Upper lobe of left lung (tissue), 6 donors: ENCODE results near the gene IFI27. TPM values are rescaled to one million over a fixed set of nuclear protein-coding genes. Genes with fewer than 3 reads are reported as not detected.
A peak's percentile ranks its signal among the peaks of the same experiment; 100 is the strongest.

ENCODE experiments used
- ATAC-seq, 2 donors: fragments of 200-7000 bp; cut with Tn5 transposase; one replicate each; pipeline ENCODE4 v1.9.1; 2022; ENCODE audit warnings: mild to moderate bottlenecking in 2 of 2, moderate library complexity in 2 of 2; ENCODE audit not compliant: low FRiP score in 2 of 2
- DNase-seq, 2 donors: peaks; one replicate each; pipeline ENCODE4 v3.0.0-alpha.2; 2019 to 2020
- H3K27ac ChIP-seq, 4 donors: fragments of 200-600 bp; sonication (generic); one replicate each; pipeline ENCODE4 v1.5.1; 2016 to 2019
- H3K27me3 ChIP-seq, 4 donors: fragments of 200-600 bp; sonication (generic); one replicate each; pipeline ENCODE4 v1.5.1; 2017 to 2019
- H3K36me3 ChIP-seq, 4 donors: fragments of 200-600 bp; sonication (generic); one replicate each; pipeline ENCODE4 v1.5.1; 2016 to 2019
- H3K4me1 ChIP-seq, 4 donors: fragments of 200-600 bp; sonication (generic); one replicate each; pipeline ENCODE4 v1.5.1; 2018 to 2019
- H3K4me3 ChIP-seq, 4 donors: fragments of 200-600 bp; sonication (generic); one replicate each; pipeline ENCODE4 v1.5.1; 2017 to 2019; ENCODE audit warnings: mild to moderate bottlenecking in 2 of 4, moderate library complexity in 1 of 4
- H3K9me3 ChIP-seq, 4 donors: fragments of 200-600 bp; sonication (generic); one replicate each; pipeline ENCODE4 v1.5.1; 2018 to 2019
- CTCF ChIP-seq, 6 experiments: fragments of 450-650 bp in 4 of 6; fragments of 200-600 bp in 2 of 6; sonication (generic) in 2 of 6; IDR thresholded peaks; one replicate each; pipeline ENCODE4 v1.5.1; 2016 to 2019; ENCODE audit warnings: antibody characterized with exemption in 6 of 6
- EP300 ChIP-seq, 4 donors: sonication (generic); formaldehyde crosslinking; IDR thresholded peaks; one replicate each; pipeline ENCODE4 v1.5.1; 2017; ENCODE audit warnings: antibody characterized with exemption in 4 of 4, control low read depth in 2 of 4
- POLR2A ChIP-seq, 4 donors: fragments of 450-650 bp; IDR thresholded peaks; one replicate each; pipeline ENCODE4 v1.5.1; 2016 to 2017; ENCODE audit warnings: antibody characterized with exemption in 4 of 4, mild to moderate bottlenecking in 2 of 4
- POLR2AphosphoS5 ChIP-seq, 2 donors: sonication (generic); formaldehyde crosslinking; IDR thresholded peaks; one replicate each; pipeline ENCODE4 v1.5.1; 2017; ENCODE audit warnings: antibody characterized with exemption in 2 of 2
- WGBS, 2 donors: methylation state at CpG; one replicate each; pipeline ENCODE4 v1.1.5; 2017 to 2018; 5-methylcytosine and 5-hydroxymethylcytosine counted together
- total RNA-seq, 6 donors: library from RNA; depleted of rRNA in 4 of 6; stranded (reverse); fragments of >200 nt in 4 of 6; gene quantifications; one replicate each; pipeline versions ENCODE4 v1.1.0 to v1.2.1, GENCODE V29; 2016 to 2021
- donor health status: DM: no; HTN: no; CAD: no; lungs with moderate emphysema.
- donor health status: DM: no; HTN: yes; CAD: no; lungs with severe emphysema.

Gene IFI27
- total RNA-seq, 6 donors from 2014 or later, result 210 to 729 (median 328) TPM

- Histone ChIP-seq H3K4me3 (no peak overlapping the region), H3K9me3 (no peaks in the 10 kb centered on the region), H3K27me3 (no peaks in the 10 kb centered on the region), H3K4me1 (peaks cover under 1 to 5% (median 3%) of the 10 kb centered on the region in 4 donors), H3K36me3 (no peaks in the 10 kb centered on the region), H3K27ac (no peak overlapping the region)
- DNase-seq (no peak), ATAC-seq (no peak)
- TF ChIP-seq POLR2AphosphoS5 (IDR thresholded peaks at IDR 0.05) (no peak), CTCF (IDR thresholded peaks at IDR 0.05) (no peak), EP300 (IDR thresholded peaks at IDR 0.05) (no peak), POLR2A (IDR thresholded peaks at IDR 0.05) (no peak)
- 66 to 80% methylated on average over 10 of the region's 10 CpGs for WGBS, 2 donors
Measured at GRCh38 chr14:94104731-94105130, 5.8 kb upstream of the IFI27 start.

GRCh38 chr14:94109915-94110250 is 653 bp upstream of the IFI27 start:
- no peak for TF ChIP-seq POLR2AphosphoS5 (IDR thresholded peaks at IDR 0.05)
- TF ChIP-seq POLR2A (IDR thresholded peaks at IDR 0.05), result no peak
- TF ChIP-seq EP300 (IDR thresholded peaks at IDR 0.05), result no peak
- no peak for TF ChIP-seq CTCF (IDR thresholded peaks at IDR 0.05)
- WGBS, 2 donors, result 78 to 96% methylated on average over 2 of the region's 2 CpGs
- Histone ChIP-seq H3K27me3 (no peaks in the 10 kb centered on the region), H3K4me1 (peaks cover 9 to 21% (median 14%) of the 10 kb centered on the region in 4 donors), H3K27ac (peak overlapping the region; percentile 87 to 93 (median 92)), H3K4me3 (no peak overlapping the region), H3K36me3 (no peaks in the 10 kb centered on the region), H3K9me3 (no peaks in the 10 kb centered on the region)
- DNase-seq (peak in 1 of 2 donors; percentile 21), ATAC-seq (no peak)

GRCh38 chr14:94111276-94112095 is 950 bp downstream of the IFI27 start:
- peak overlapping the region; percentile 87 to 93 (median 92) for H3K27ac ChIP-seq
- DNase-seq (peak in 1 of 2 donors; percentile 52), ATAC-seq (peak in 1 of 2 donors; percentile 9)
- peaks cover 22 to 35% (median 24%) of the 10 kb centered on the region in 4 donors for H3K4me1 ChIP-seq
- no peaks in the 10 kb centered on the region for H3K27me3 ChIP-seq
- H3K4me3 ChIP-seq, result peak overlapping the region; percentile 34 to 58 (median 48)
- TF ChIP-seq EP300 (IDR thresholded peaks at IDR 0.05), result no peak
- TF ChIP-seq CTCF (IDR thresholded peaks at IDR 0.05), result no peak
- TF ChIP-seq POLR2AphosphoS5 (IDR thresholded peaks at IDR 0.05), result no peak
- no peak for TF ChIP-seq POLR2A (IDR thresholded peaks at IDR 0.05)
- 72% methylated on average over 6 to 20 of the region's 20 CpGs for WGBS, 2 donors
- H3K9me3 ChIP-seq, result no peaks in the 10 kb centered on the region
- H3K36me3 ChIP-seq, result peaks cover 0 to 7% (median under 1%) of the 10 kb centered on the region in 4 donors

GRCh38 chr14:94112513-94113063 is 2.1 kb downstream of the IFI27 start:
- TF ChIP-seq POLR2A (IDR thresholded peaks at IDR 0.05), result no peak
- no peak for TF ChIP-seq EP300 (IDR thresholded peaks at IDR 0.05)
- TF ChIP-seq CTCF (IDR thresholded peaks at IDR 0.05), result no peak
- no peak for TF ChIP-seq POLR2AphosphoS5 (IDR thresholded peaks at IDR 0.05)
- Histone ChIP-seq H3K4me1 (peaks cover 22 to 35% (median 24%) of the 10 kb centered on the region in 4 donors), H3K9me3 (no peaks in the 10 kb centered on the region), H3K27ac (peak overlapping the region; percentile 87 to 93 (median 92)), H3K4me3 (peak overlapping the region in 3 of 4 donors; percentile 42 to 58 (median 54)), H3K36me3 (peaks cover 0 to 11% (median 4%) of the 10 kb centered on the region in 4 donors), H3K27me3 (no peaks in the 10 kb centered on the region)
- peak in 1 of 2 donors; percentile 10 for DNase-seq
- no peak for ATAC-seq
- WGBS, 2 donors, result 66 to 71% methylated on average over 5 to 6 of the region's 6 CpGs
